GOT3 (cell line): Measurements from ENCODE around the gene RGL4.
"Not testable (repeated sequence)": the region's sequence is repeated elsewhere in the genome, so short reads cannot be mapped to it uniquely, and the experiment has no call there.

Source experiments
- DNase-seq: peaks from one replicate; lab custom pipeline; 2025; ENCODE audit warnings: mixed read lengths; lab: John Stamatoyannopoulos, UW

The RGL4 gene

GRCh38 chr22:23698673-23699235 lies 7.9 kb downstream of the RGL4 start:
- no peak for DNase-seq

GRCh38 chr22:23700706-23701105 lies 9.9 kb downstream of the RGL4 start:
- no peak for DNase-seq

GRCh38 chr22:23704062-23704461 lies 13.2 kb downstream of the RGL4 start:
- no peak for DNase-seq

- no peak for DNase-seq
These were observed 14.0 kb downstream of the RGL4 start for GRCh38 chr22:23704829-23705228.

GRCh38 chr22:23705358-23705757 lies 14.5 kb downstream of the RGL4 start:
- DNase-seq, result no peak

GRCh38 chr22:23708270-23708669 lies 17.5 kb downstream of the RGL4 start:
- no peak for DNase-seq

- no peak for DNase-seq
These were observed 18.3 kb downstream of the RGL4 start for GRCh38 chr22:23709107-23709506.

- DNase-seq, result no peak
These were observed 21.4 kb downstream of the RGL4 start for GRCh38 chr22:23712256-23712655.

- DNase-seq, result no peak
These were observed 23.1 kb downstream of the RGL4 start for GRCh38 chr22:23713696-23714595.

GRCh38 chr22:23714596-23715578 lies 24.1 kb downstream of the RGL4 start:
- no peak for DNase-seq

- no peak for DNase-seq
These were observed 25.1 kb downstream of the RGL4 start for GRCh38 chr22:23715806-23716375.

- peak; percentile 19 for DNase-seq
These were observed 26.3 kb downstream of the RGL4 start for GRCh38 chr22:23716811-23717801.

GRCh38 chr22:23718371-23719165 lies 27.8 kb downstream of the RGL4 start:
- no peak for DNase-seq

- no peak for DNase-seq
These were observed 30.0 kb downstream of the RGL4 start for GRCh38 chr22:23720855-23721254.

GRCh38 chr22:23722160-23722559 lies 31.3 kb downstream of the RGL4 start:
- no peak for DNase-seq

GRCh38 chr22:23722724-23723123 lies 31.9 kb downstream of the RGL4 start:
- DNase-seq, result no peak

- DNase-seq, result not testable (repeated sequence)
These were observed 37.3 kb downstream of the RGL4 start for GRCh38 chr22:23728108-23728507.

GRCh38 chr22:23737696-23738095 lies 46.9 kb downstream of the RGL4 start:
- DNase-seq, result no peak

- DNase-seq, result no peak
These were observed 51.9 kb downstream of the RGL4 start for GRCh38 chr22:23742505-23743264.
